Left hindlimb (tissue), 1 donor: ENCODE measurements around the gene BBS4.
"Not testable (repeated sequence)": the region's sequence is repeated elsewhere in the genome, so short reads cannot be mapped to it uniquely, and the experiment has no call there.

Experiments
- DNase-seq: peaks from one replicate; pipeline ENCODE4 v3.0.0-alpha.2; 2018

The BBS4 gene

GRCh38 chr15:72706266-72706665, 20.3 kb downstream of the BBS4 start:
- DNase-seq: no peak

DNA sequence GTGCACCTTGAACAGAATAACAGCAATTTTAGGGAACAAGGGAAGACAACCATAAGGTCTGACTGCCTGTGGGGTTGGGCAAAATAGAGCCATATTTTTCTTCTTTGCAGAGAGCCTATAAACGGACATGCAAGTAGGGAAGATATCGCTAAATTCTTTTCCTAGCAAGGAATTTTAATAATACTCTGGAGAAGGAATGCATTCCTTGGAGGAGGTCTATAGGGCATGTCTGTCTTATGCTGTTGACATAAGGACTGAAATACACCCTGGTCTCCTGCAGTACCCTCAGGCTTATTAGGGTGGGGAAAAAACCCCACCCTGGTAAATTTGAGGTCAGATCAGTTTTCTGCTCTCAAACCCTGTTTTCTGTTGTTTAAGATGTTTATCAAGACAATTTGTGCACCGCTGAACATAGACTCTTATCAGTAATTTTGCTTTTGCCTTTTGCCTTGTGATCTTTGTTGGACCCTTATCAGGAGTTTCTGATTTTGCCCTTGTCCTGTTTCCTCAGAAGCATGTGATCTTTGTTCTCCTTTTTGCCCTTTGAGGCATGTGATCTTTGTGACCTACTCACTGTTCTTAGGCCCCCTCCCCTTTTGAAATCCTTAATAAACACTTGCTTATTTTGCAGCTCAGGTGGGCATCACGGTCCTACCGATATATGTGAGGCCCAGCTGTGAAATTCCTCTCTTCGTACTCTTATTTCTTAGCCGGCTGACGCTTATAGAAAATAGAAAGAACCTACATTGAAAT, 22.7 kb downstream of the BBS4 start:
- DNase-seq: not testable (repeated sequence)

- peak; percentile 51 for DNase-seq
These were observed 36.2 kb downstream of the BBS4 start for GRCh38 chr15:72722071-72722696.

- DNase-seq: no peak
These were observed 38.0 kb downstream of the BBS4 start for GRCh38 chr15:72724028-72724427.

- no peak for DNase-seq
These were observed 39.4 kb downstream of the BBS4 start for GRCh38 chr15:72725446-72725845.

DNA sequence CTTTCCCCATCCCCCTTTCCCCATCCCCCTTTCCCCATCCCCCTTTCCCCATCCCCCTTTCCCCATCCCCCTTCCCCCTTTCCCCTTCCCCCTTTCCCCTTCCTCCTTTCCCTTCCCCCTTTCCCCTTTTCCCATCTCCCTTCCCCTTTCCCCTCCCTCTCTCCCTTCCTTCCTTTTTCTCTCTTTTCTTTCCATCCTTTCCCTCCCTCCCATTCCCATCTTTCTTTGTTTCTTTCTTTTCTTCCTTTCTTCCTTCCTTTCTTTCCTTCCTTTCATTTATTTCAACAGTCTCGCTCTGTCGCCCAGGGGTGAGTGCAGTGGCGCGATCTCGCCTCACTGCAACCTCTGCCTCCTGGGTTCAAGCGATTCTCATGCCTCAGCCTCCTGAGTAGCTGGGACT, 39.8 kb downstream of the BBS4 start:
- not testable (repeated sequence) for DNase-seq

- no peak for DNase-seq
These were observed 41.1 kb downstream of the BBS4 start for GRCh38 chr15:72727154-72727553.

DNA sequence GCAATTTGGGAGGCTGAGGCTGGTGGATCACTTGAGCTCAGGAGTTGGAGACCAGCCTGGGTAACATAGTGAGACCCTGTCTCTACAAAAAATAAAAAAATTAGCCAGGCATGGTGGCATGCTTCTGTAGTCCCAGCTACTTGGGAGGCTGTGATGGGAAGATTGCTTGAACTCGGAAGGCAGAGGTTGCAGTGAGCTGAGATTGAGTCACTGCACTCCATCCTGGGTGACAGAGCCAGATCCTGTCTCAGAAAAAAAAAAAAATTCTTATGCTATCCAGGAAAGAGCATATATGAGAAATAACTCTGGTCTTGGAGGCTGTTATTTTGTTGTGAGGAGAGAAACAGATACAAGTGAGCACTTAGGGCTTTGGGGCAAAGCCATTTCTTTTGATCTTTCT, 42.2 kb downstream of the BBS4 start:
- not testable (repeated sequence) for DNase-seq

DNA sequence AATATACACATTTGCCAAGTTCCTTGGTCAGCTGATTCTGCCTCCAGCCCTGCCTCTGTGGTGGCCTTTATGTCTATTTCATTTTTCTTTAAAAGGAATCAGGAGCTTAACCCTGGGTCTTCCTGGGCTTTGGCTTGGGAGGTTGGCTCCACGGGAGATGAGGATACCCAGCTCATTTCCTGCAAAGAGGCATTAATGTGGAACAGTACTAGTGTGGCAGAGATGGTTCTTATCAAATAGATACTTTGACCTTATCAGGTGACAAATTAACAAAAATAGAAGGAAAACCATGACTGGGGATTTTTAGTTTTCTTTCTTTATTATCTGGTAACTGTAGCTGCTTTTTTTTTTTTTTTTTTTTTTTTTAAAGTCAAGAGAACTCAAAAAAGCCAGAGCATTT, 42.8 kb downstream of the BBS4 start:
- DNase-seq: no peak

- no peak for DNase-seq
These were observed 46.1 kb downstream of the BBS4 start for GRCh38 chr15:72732086-72732485.

DNA sequence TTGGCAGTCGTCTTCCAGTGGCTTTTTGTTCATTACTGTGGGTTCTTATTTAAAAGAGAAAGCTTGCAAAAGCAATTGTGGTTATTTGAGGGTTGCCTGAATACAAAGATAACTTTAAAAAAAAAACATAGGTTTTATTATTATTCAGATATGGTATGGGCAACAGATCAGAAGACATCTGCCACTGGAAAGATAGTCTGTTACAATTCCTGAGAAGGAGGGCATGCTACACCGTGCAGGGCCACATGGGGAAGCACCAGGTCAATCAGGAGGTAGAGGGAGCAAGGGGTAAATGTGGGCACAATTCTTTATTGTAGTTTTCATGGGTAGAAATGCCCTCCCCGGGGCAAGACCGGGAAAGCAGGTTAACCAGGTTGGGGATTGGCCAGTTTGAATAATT, 46.5 kb downstream of the BBS4 start:
- DNase-seq: no peak

GRCh38 chr15:72733941-72734738, 48.1 kb downstream of the BBS4 start:
- no peak for DNase-seq

GRCh38 chr15:72735111-72735510, 49.1 kb downstream of the BBS4 start:
- DNase-seq: no peak

DNA sequence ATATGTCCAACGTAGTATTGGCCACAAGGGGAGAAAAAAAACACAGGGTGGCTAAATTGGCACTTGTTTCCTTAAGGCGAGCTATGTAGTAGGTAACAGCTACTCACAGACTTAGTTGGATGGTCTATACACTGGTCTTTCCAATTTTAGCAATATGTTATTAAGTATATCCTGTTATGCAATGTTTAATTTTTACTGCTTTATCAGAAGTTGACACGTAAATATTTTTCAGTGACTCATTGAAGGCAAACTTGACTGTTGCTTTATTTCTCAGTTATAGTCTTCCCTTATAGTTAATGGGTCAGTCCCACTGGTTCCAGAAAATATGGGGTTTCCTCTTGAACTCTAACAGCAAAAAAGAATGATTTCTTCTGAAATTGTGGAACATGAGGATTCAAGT, 51.1 kb downstream of the BBS4 start:
- DNase-seq: no peak

GRCh38 chr15:72737723-72738122, 51.7 kb downstream of the BBS4 start:
- no peak for DNase-seq

- DNase-seq: no peak
These were observed 54.2 kb downstream of the BBS4 start for GRCh38 chr15:72740219-72740618.

DNA sequence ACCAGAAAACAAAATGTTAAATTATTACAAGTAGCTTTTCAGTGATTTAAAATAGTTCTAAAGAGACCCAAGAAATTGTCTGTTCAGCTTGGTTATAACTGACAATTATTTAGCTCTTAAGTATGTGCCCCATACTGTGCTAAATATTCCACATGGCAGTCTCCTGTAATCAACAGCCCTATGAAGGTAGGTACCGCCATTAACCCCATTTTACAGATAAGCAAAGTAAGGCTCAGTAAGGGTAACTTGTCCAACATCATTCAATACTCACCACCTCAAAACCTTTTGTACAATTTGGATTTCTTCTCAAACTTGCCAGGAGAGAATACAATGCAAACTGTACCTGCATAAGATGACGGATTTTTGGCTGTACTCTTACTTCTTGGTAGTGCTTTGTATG, 63.7 kb downstream of the BBS4 start:
- DNase-seq: no peak

DNA sequence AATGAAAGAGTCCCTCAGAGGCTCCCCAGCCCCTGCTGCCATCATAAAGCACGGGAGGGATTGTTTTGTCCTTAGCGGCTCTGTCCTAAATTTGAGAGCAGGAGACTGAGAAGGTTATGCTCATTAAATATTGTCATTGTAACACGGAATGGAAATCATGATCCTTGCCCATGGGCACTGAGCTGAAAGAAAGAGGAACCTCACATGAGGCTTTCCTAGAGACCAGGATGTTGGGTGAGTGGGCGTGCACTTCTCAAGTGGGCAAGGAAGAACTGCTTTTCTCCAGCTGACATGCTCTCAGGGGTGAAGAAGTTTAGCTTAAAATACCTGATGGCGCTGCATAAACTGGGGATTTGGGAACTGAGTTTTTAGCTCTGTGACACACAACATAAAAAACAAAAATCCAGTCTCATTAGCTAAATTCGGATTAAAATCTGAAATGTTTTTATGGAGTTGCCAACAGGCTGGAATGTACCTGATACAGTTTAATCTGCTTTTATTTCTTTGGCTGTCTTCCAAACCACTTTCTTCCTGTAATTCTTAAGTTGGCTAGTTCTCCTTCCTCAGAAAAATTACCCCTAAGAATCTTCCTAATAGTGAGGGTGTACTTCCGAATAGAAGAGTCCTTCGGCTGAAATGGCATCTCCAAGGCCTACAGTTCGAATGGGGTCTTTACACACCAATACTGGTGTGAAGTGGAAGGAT, 65.9 kb downstream of the BBS4 start:
- no peak for DNase-seq

- no peak for DNase-seq
These were observed 68.1 kb downstream of the BBS4 start for GRCh38 chr15:72754096-72754495.

GRCh38 chr15:72758182-72758581, 72.2 kb downstream of the BBS4 start:
- DNase-seq: no peak

GRCh38 chr15:72760590-72761260, 74.7 kb downstream of the BBS4 start:
- no peak for DNase-seq

- no peak for DNase-seq
These were observed 78.6 kb downstream of the BBS4 start for GRCh38 chr15:72764656-72765055.

- no peak for DNase-seq
These were observed 80.0 kb downstream of the BBS4 start for GRCh38 chr15:72766025-72766424.
